HUES64 (cell line): ENCODE measurements around the gene MEIOB.

Experiments
- H3K27ac ChIP-seq: 2 replicates; pipeline ENCODE4 v1.7.0; 2013; ENCODE audit warnings: low read depth, low read length, inconsistent platforms
- H3K27me3 ChIP-seq: 2 replicates; pipeline ENCODE4 v1.6.1; 2013; ENCODE audit warnings: mild to moderate bottlenecking, low read length; ENCODE audit not compliant: insufficient read depth
- H3K36me3 ChIP-seq: 2 replicates; pipeline ENCODE4 v1.6.1; 2013; ENCODE audit warnings: mild to moderate bottlenecking, low read length; ENCODE audit not compliant: insufficient read depth
- H3K4me1 ChIP-seq: 2 replicates; pipeline ENCODE4 v1.6.1; 2013; ENCODE audit warnings: mild to moderate bottlenecking, low read length, moderate library complexity; ENCODE audit not compliant: insufficient read depth
- H3K4me3 ChIP-seq: 2 replicates; pipeline ENCODE4 v1.5.1; 2013; ENCODE audit warnings: mild to moderate bottlenecking, low read length, moderate library complexity
- H3K9ac ChIP-seq: 2 replicates; pipeline ENCODE4 v1.6.1; 2013; ENCODE audit warnings: mild to moderate bottlenecking, low read depth, low read length
- H3K9me3 ChIP-seq: 2 replicates; pipeline ENCODE4 v1.6.1; 2013; ENCODE audit warnings: low read depth, low read length; ENCODE audit not compliant: insufficient read depth
- WGBS: fragments of 150-250, 120-280 bp; methylation state at CpG from one replicate; pipeline ENCODE4 v1.1.7; 2013; ENCODE audit warnings: missing lambda C conversion rate; 5-methylcytosine and 5-hydroxymethylcytosine counted together

Gene MEIOB

DNA sequence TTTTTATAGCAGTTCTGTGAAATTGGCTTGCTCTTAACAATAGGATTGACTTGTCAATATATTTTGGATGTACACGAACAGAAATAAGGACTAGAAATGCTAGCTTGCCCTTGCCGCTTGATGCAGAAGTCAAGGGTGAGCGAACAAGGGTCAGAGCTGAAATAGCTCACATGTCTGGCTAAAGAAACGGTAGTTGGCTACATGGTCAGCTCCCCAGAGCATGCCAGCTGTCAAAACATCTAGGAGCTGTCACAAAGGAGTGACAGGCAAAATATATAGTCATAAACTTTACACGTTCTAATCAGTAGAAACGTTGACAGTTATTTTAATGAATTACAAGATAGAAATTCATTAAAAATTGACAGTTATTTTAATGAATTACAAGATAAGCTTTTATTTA, 2.9 kb upstream of the MEIOB start:
- 85% methylated on average over 5 of the region's 6 CpGs for WGBS
- Histone ChIP-seq H3K4me3 (no peak overlapping the region), H3K36me3 (no peaks in the 10 kb centered on the region), H3K27ac (no peak overlapping the region), H3K27me3 (peaks cover 32% of the 10 kb centered on the region), H3K9ac (no peak overlapping the region), H3K9me3 (no peaks in the 10 kb centered on the region), H3K4me1 (no peaks in the 10 kb centered on the region)

DNA sequence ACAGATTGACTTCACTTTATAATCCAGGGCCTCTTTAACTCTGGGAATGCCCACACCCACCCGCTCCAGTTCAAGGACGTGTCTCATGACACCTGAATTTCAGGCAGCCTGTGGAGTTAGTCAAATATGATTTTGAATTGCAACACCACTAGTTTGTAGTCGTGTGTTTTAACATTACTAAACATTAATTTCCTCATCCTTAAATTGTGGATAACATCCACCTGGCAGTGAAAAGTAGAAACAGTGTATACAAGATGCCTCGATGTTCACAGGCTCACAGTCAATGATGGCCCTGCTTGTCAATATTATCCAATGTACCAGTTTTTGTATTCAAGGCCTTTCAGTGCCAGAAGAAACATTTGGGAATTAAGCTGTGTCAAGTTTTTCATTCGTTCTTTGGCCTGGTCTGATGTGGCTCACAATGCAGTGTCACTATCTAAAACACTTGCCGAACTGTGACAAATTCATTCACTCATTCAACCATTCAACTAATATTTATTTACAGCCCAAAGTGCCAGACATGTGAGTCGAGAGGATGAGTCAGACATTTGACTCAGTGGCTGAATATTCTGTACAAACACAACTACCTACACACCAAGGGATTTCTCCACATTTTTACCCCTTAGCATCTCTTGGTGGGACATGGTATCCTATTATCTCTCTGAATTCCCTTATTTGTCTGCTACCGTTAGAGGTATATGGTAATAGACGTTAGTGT, 1.4 kb downstream of the MEIOB start:
- Histone ChIP-seq H3K27ac (no peak overlapping the region), H3K9ac (no peak overlapping the region), H3K36me3 (no peaks in the 10 kb centered on the region), H3K27me3 (peaks cover 21% of the 10 kb centered on the region), H3K4me1 (no peaks in the 10 kb centered on the region), H3K9me3 (no peaks in the 10 kb centered on the region), H3K4me3 (no peak overlapping the region)
- 77% methylated on average over 8 of the region's 9 CpGs for WGBS

DNA sequence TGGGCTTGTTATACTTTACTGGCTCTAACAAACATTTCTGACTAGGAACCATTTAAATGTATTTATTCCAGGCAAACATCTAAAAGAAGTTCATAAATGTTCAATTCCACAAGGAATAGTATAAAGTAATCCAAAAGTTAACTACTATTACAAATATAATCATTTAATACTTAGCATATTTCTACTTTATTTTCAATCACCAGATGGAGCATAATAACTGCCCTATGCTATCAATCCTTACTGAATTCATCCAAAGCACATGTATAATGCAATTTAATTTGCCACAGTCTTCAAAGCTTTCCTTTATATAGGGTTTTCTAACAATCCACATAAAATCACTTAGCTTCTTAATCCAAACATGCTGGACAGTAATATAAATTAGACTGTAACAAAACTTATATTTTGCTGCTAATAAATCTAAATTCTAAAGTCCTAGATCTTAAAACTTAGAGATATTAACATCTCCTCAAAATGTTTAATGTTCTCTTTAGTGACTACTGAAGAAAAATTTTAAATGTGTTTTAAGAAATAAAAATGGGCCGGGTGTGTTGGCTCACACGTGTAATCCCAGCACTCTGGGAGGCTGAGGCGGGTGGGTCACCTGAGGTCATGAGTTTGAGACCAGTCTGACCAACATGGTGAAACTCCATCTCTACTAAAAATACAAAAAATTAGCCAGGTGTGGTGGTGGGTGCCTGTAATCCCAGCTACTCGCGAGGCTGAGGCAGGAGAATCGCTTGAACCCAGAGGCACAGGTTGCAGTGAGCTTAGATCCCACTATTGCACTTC, 5.9 kb downstream of the MEIOB start:
- Histone ChIP-seq H3K27ac (no peak overlapping the region), H3K36me3 (no peaks in the 10 kb centered on the region), H3K27me3 (peaks cover 11% of the 10 kb centered on the region), H3K4me3 (no peak overlapping the region), H3K4me1 (no peaks in the 10 kb centered on the region), H3K9ac (no peak overlapping the region), H3K9me3 (no peaks in the 10 kb centered on the region)
- 66% methylated on average over 6 of the region's 6 CpGs for WGBS

DNA sequence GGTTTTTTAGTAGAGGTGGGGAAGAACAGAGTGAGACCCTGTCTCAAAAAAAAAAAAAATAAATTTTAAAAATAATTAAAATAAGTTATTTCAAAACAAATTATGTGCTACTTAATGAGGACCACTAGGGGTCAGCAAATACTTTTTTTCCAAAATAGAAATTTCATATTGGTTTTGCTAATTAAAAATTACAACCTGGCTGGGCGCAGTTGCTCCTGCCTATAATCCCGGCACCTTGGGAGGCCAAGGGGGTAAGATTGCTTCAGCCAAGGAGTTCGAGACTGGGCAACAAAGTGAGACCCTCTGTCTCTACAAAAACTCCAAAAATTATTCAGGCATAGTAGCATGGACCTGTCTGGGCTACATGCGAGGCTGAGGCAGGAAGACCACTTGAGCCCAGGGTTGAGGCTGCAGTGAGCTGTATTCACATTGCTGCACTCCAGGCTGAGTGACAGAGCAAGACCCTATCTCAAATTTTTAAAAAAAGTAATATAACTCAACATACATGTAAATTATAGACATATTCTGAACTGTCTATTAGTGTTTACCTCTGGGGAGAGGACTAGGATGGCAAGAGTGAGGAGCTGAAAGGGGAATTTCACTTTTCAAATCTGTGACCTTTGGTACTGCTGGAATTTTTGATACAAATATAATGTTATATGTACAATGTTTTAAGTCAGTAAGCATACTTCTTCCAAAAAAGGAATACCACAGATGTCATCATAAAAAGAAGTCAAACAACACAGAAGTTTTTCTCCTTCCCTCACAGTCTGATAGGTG, 8.1 kb downstream of the MEIOB start:
- Histone ChIP-seq H3K9ac (no peak overlapping the region), H3K36me3 (no peaks in the 10 kb centered on the region), H3K4me1 (no peaks in the 10 kb centered on the region), H3K27ac (no peak overlapping the region), H3K9me3 (no peaks in the 10 kb centered on the region), H3K27me3 (peaks cover 32% of the 10 kb centered on the region), H3K4me3 (no peak overlapping the region)
- WGBS = 38% methylated on average over 4 of the region's 4 CpGs

DNA sequence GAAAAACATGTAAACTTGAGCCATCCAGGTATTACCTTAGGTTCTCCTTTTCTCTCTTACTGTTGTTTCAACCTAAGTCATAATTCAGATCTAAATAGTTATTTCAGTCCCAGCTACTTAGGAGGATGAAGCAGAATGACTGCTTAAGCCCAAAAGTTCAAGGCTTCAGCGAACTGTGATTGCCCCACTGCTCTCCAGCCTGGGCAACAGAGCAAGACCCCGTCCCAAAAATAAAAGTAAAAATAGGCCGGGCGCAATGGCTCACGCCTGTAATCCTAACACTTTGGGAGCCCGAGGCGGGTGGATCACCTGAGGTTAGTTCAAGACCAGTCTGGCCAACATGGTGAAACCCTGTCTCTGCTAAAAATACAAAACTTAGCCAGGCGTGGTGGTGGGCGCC, 9.6 kb downstream of the MEIOB start:
- H3K9me3 ChIP-seq = no peaks in the 10 kb centered on the region
- H3K9ac ChIP-seq = no peak overlapping the region
- 92% methylated on average over 9 of the region's 9 CpGs for WGBS
- no peak overlapping the region for H3K4me3 ChIP-seq
- no peak overlapping the region for H3K27ac ChIP-seq
- no peaks in the 10 kb centered on the region for H3K36me3 ChIP-seq
- H3K4me1 ChIP-seq = no peaks in the 10 kb centered on the region
- peaks cover 47% of the 10 kb centered on the region for H3K27me3 ChIP-seq

DNA sequence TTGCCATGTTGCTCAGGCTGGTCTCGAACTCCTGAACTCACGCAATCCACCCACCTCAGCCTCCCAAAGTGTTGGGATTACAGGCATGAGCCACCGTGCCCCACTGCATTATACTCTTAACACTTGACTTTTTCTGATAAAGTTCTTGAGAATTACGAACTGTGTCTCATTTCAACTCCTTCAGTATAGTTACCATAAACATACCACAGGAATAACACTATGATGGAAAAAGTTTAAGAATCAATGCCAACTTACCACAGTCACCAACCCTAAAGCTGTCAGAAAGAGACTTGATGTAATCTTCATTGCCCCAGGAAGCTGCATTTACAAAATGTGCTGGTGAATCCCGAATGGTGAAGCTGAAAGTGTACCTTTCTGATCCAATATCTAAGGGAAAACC, 10.2 kb downstream of the MEIOB start:
- no peak overlapping the region for H3K9ac ChIP-seq
- peaks cover 53% of the 10 kb centered on the region for H3K27me3 ChIP-seq
- no peak overlapping the region for H3K27ac ChIP-seq
- WGBS = 81% methylated on average over 5 of the region's 5 CpGs
- H3K4me1 ChIP-seq = no peaks in the 10 kb centered on the region
- no peaks in the 10 kb centered on the region for H3K9me3 ChIP-seq
- no peak overlapping the region for H3K4me3 ChIP-seq
- no peaks in the 10 kb centered on the region for H3K36me3 ChIP-seq

DNA sequence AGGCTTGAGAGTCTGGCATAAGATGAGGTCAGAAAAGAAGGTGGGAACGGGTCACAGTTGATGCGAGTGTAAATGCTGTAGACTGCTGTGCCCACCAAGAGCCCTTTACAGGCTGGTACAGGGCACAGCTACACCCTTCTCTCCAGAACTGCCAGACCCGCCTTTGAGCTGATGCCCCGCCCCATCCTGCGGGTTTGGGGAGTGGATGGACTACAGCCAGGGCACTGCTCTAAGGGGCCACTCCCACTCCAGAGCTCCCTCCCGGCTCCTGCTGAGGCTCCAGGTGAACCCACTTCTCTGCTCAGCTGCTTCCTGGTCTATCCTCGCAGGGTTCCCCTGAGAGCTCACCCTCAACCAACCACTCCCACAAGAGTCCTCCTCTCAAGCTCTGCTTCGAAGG, 12.3 kb downstream of the MEIOB start:
- Histone ChIP-seq H3K9ac (no peak overlapping the region), H3K9me3 (no peaks in the 10 kb centered on the region), H3K27me3 (peaks cover 57% of the 10 kb centered on the region), H3K4me3 (no peak overlapping the region), H3K4me1 (no peaks in the 10 kb centered on the region), H3K27ac (no peak overlapping the region), H3K36me3 (no peaks in the 10 kb centered on the region)
- 36% methylated on average over 7 of the region's 8 CpGs for WGBS

DNA sequence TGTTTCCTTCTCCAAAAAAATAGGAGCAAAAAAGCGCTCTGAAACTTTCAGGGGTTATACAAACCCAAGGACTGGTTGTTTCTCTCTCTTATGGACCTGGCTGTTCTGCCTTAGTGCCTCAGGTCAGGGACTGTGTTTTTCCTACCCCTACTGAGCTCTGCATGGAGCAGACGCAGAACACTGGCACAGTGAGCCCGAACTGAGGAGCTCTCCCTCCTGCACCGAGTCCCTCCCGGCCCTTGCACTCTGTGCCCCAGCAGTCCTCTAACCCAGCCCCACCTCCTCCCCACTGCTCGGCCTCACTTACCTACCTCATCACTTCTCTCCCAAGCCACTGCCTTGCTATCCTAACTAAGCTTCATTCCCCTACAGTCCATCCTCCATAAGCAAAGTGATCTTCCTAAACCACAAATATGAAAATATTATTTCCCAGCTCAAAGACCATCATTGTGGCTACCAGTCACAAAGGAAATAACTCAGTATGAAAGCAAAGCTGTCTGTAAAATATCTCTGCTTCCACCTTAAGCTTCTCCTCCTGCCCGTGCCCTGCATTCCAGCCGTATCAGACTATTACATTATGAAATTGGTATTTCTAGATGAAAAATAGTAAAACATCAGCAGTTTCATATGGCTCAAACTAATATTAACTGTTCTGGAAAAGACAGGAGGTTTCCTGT, 13.6 kb downstream of the MEIOB start:
- H3K4me1 ChIP-seq = no peaks in the 10 kb centered on the region
- no peak overlapping the region for H3K4me3 ChIP-seq
- no peaks in the 10 kb centered on the region for H3K9me3 ChIP-seq
- WGBS = 19% methylated on average over 7 of the region's 8 CpGs
- H3K9ac ChIP-seq = no peak overlapping the region
- H3K27me3 ChIP-seq = peaks cover 70% of the 10 kb centered on the region
- no peaks in the 10 kb centered on the region for H3K36me3 ChIP-seq
- no peak overlapping the region for H3K27ac ChIP-seq

DNA sequence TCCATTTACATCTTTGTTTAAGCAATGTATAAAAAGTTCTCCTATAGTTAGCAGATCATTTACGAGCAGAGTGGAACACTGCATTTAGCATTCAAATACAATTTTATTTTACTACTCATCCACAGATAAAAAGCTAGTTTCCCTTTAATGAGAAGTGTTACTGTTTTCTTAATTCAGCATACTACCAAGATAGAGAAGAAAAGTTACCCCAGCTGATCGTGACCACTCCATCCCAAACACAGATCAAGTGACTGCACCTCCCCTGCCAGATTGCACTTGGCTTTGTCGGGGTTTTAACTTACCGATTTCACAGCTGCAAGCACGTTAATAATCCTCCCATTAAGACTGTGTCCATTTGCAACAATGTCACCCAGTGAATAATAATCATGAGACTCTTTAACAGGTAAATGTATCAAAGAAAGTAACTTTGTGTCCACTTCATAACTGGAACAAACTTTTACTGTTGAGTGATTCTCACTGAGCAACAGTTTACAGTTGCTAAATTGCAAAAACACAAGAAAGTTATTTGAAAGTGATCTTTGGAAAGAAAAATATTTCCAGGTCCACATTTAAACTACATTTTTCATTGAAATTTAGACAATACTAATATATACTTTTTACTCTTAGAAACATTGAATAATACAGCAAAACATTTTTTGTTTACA, 14.4 kb downstream of the MEIOB start:
- peaks cover 75% of the 10 kb centered on the region for H3K27me3 ChIP-seq
- no peaks in the 10 kb centered on the region for H3K4me1 ChIP-seq
- no peaks in the 10 kb centered on the region for H3K9me3 ChIP-seq
- WGBS = 56% methylated on average over 5 of the region's 5 CpGs
- no peaks in the 10 kb centered on the region for H3K36me3 ChIP-seq
- H3K9ac ChIP-seq = no peak overlapping the region
- H3K4me3 ChIP-seq = no peak overlapping the region
- H3K27ac ChIP-seq = no peak overlapping the region

DNA sequence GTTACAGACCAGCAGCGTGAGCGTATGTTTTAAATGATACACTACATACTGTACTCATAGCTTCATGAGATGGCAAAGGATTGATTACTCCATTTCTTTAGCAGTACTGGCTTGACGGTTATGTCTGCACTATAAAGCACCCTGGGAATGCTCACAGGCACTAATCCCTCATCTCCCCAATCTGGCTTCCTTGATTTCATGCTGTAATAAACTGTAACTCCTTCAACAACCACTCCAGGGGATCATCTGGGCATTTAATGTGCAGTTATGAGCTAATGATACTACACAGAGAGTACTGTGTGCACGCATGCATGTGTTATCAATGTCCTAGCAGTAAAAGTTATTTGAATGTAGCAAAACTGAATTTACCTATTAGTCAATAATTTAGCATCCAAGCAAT, 20.2 kb downstream of the MEIOB start:
- Histone ChIP-seq H3K36me3 (no peaks in the 10 kb centered on the region), H3K4me3 (no peak overlapping the region), H3K27ac (no peak overlapping the region), H3K4me1 (no peaks in the 10 kb centered on the region), H3K27me3 (peaks cover 29% of the 10 kb centered on the region; the same call in 1 of the 2 replicates), H3K9me3 (no peaks in the 10 kb centered on the region), H3K9ac (no peak overlapping the region)
- 65% methylated on average over 4 of the region's 4 CpGs for WGBS
